Measurements from ENCODE around the gene CRMP1.

GRCh38 chr4:5933996-5934831 lies 41.3 kb upstream of the CRMP1 start:
- TF ChIP-seq, protein P1, sequence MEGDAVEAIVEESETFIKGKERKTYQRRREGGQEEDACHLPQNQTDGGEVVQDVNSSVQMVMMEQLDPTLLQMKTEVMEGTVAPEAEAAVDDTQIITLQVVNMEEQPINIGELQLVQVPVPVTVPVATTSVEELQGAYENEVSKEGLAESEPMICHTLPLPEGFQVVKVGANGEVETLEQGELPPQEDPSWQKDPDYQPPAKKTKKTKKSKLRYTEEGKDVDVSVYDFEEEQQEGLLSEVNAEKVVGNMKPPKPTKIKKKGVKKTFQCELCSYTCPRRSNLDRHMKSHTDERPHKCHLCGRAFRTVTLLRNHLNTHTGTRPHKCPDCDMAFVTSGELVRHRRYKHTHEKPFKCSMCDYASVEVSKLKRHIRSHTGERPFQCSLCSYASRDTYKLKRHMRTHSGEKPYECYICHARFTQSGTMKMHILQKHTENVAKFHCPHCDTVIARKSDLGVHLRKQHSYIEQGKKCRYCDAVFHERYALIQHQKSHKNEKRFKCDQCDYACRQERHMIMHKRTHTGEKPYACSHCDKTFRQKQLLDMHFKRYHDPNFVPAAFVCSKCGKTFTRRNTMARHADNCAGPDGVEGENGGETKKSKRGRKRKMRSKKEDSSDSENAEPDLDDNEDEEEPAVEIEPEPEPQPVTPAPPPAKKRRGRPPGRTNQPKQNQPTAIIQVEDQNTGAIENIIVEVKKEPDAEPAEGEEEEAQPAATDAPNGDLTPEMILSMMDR (conservative IDR thresholded peaks at IDR 0.05) = no peak
- TF ChIP-seq EZH2 (IDR thresholded peaks at IDR 0.05; ENCODE audit: low read depth) = no peak

Data from PC-9 (cell line).